ENCODE measurements around the gene LEFTY1. TPM values are rescaled to one million over a fixed set of nuclear protein-coding genes. Genes with fewer than 3 reads are reported as not detected.
"Not testable (repeated sequence)": the region's sequence is repeated elsewhere in the genome, so short reads cannot be mapped to it uniquely, and the experiment has no call there.

The LEFTY1 gene
- total RNA-seq, 2 experiments from 2014 or later, result not detected

- H3K4me3 Mint-ChIP-seq, result peak overlapping the region; percentile 56
- no peaks in the 10 kb centered on the region for H3K36me3 Mint-ChIP-seq (ENCODE audit: low read depth)
- ChIA-PET POLR2A (interaction anchor here (0.5 to 3.1 kb wide), 10 partner anchors 12 to 452 kb away, joined by 3 to 29 read pairs (median 4); partner anchors contain the start of genes PYCR2, SRP9 and TMEM63A), CTCF (interaction anchor here (0.7 to 3.4 kb wide), 9 partner anchors 10 to 416 kb away, joined by 3 to 42 read pairs (median 4); partner anchors contain the start of genes PYCR2, SRP9 and TMEM63A)
- ATAC-seq, result peak; percentile 98
- peaks cover 12% of the 10 kb centered on the region for H3K27me3 Mint-ChIP-seq (ENCODE audit: low read depth)
- H3K9me3 Mint-ChIP-seq (ENCODE audit: insufficient read depth), result no peaks in the 10 kb centered on the region
- DNase-seq, result peak; percentile 89
- H3K4me1 Mint-ChIP-seq (ENCODE audit: low read depth), result peaks cover 42% of the 10 kb centered on the region
- peak overlapping the region; percentile 80 for H3K27ac Mint-ChIP-seq
Observed at GRCh38 chr1:225896937-225897549, 8.1 kb upstream of the LEFTY1 start.

- H3K27ac Mint-ChIP-seq, result no peak overlapping the region
- H3K4me1 Mint-ChIP-seq (ENCODE audit: low read depth), result peaks cover 42% of the 10 kb centered on the region
- ChIA-PET POLR2A (interaction anchor here (0.7 to 3.1 kb wide), 6 partner anchors 14 to 429 kb away, joined by 3 to 29 read pairs (median 5); partner anchors contain the start of genes PYCR2, SRP9 and TMEM63A), CTCF (interaction anchor here (0.7 to 3.4 kb wide), 7 partner anchors 10 to 416 kb away, joined by 3 to 42 read pairs (median 4); partner anchors contain the start of genes PYCR2, SRP9 and TMEM63A)
- no peaks in the 10 kb centered on the region for H3K36me3 Mint-ChIP-seq (ENCODE audit: low read depth)
- no peak for ATAC-seq
- H3K4me3 Mint-ChIP-seq, result peak overlapping the region; percentile 56
- no peaks in the 10 kb centered on the region for H3K9me3 Mint-ChIP-seq (ENCODE audit: insufficient read depth)
- no peak for DNase-seq
- H3K27me3 Mint-ChIP-seq (ENCODE audit: low read depth), result peaks cover 12% of the 10 kb centered on the region
Observed at GRCh38 chr1:225896494-225896893, 7.5 kb upstream of the LEFTY1 start.

- Mint-ChIP-seq H3K4me3 (no peak overlapping the region), H3K4me1 (ENCODE audit: low read depth) (peaks cover 16% of the 10 kb centered on the region), H3K27me3 (ENCODE audit: low read depth) (peaks cover 13% of the 10 kb centered on the region), H3K9me3 (ENCODE audit: insufficient read depth) (no peaks in the 10 kb centered on the region), H3K27ac (no peak overlapping the region), H3K36me3 (ENCODE audit: low read depth) (no peaks in the 10 kb centered on the region)
- DNase-seq (no peak), ATAC-seq (no peak)
- CTCF ChIA-PET, result interaction anchor here (1.1 to 1.2 kb wide), 3 partner anchors 10 to 29 kb away, joined by 3 read pairs; partner anchors contain the start of gene TMEM63A
- POLR2A ChIA-PET, result interaction anchor here (1.8 kb wide), 1 partner anchor 31 kb away, joined by 7 read pairs; the partner anchor contains the start of gene PYCR2
Observed at GRCh38 chr1:225892307-225892706, 3.4 kb upstream of the LEFTY1 start.

GRCh38 chr1:225891229-225891972, 2.5 kb upstream of the LEFTY1 start:
- Mint-ChIP-seq H3K27ac (no peak overlapping the region), H3K27me3 (ENCODE audit: low read depth) (peaks cover 12% of the 10 kb centered on the region), H3K4me1 (ENCODE audit: low read depth) (peaks cover 7% of the 10 kb centered on the region), H3K36me3 (ENCODE audit: low read depth) (no peaks in the 10 kb centered on the region), H3K4me3 (no peak overlapping the region), H3K9me3 (ENCODE audit: insufficient read depth) (no peaks in the 10 kb centered on the region)
- DNase-seq (no peak), ATAC-seq (no peak)
- ChIA-PET CTCF (interaction anchor here (1.1 to 1.2 kb wide), 3 partner anchors 9 to 30 kb away, joined by 3 read pairs; partner anchors contain the start of gene TMEM63A), POLR2A (interaction anchor here (1.8 kb wide), 2 partner anchors 10 to 32 kb away, joined by 4 to 7 read pairs; partner anchors contain the start of gene PYCR2)

- Mint-ChIP-seq H3K27ac (no peak overlapping the region), H3K27me3 (ENCODE audit: low read depth) (peaks cover 11% of the 10 kb centered on the region), H3K36me3 (ENCODE audit: low read depth) (no peaks in the 10 kb centered on the region), H3K9me3 (ENCODE audit: insufficient read depth) (no peaks in the 10 kb centered on the region), H3K4me1 (ENCODE audit: low read depth) (no peaks in the 10 kb centered on the region), H3K4me3 (no peak overlapping the region)
- DNase-seq (no peak), ATAC-seq (no peak)
- POLR2A ChIA-PET, result interaction anchor here (1.8 kb wide), 2 partner anchors 9 to 33 kb away, joined by 4 to 7 read pairs; partner anchors contain the start of gene PYCR2
- CTCF ChIA-PET, result interaction anchor here (0.8 kb wide), 1 partner anchor 12 kb away, joined by 3 read pairs; no protein-coding TSS in a partner anchor
Observed at GRCh38 chr1:225890346-225891228, 1.6 kb upstream of the LEFTY1 start.

- POLR2A ChIA-PET, result interaction anchor here (1.8 kb wide), 1 partner anchor 8 kb away, joined by 4 read pairs; no protein-coding TSS in a partner anchor
- Mint-ChIP-seq H3K4me3 (no peak overlapping the region), H3K27me3 (ENCODE audit: low read depth) (peaks cover 11% of the 10 kb centered on the region), H3K4me1 (ENCODE audit: low read depth) (no peaks in the 10 kb centered on the region), H3K36me3 (ENCODE audit: low read depth) (no peaks in the 10 kb centered on the region), H3K9me3 (ENCODE audit: insufficient read depth) (no peaks in the 10 kb centered on the region), H3K27ac (no peak overlapping the region)
- DNase-seq (no peak), ATAC-seq (no peak)
- CTCF ChIA-PET, result interaction anchor here (0.8 kb wide), 1 partner anchor 12 kb away, joined by 3 read pairs; no protein-coding TSS in a partner anchor
Observed at GRCh38 chr1:225889743-225890142, 797 bp upstream of the LEFTY1 start.

- H3K9me3 Mint-ChIP-seq (ENCODE audit: insufficient read depth), result no peaks in the 10 kb centered on the region
- H3K4me3 Mint-ChIP-seq, result no peak overlapping the region
- peaks cover 6% of the 10 kb centered on the region for H3K4me1 Mint-ChIP-seq (ENCODE audit: low read depth)
- H3K36me3 Mint-ChIP-seq (ENCODE audit: low read depth), result no peaks in the 10 kb centered on the region
- DNase-seq (no peak), ATAC-seq (no peak)
- ChIA-PET CTCF (interaction anchor here (0.8 kb wide), 1 partner anchor 23 kb away, joined by 3 read pairs; no protein-coding TSS in a partner anchor), POLR2A (no interaction called here)
- no peak overlapping the region for H3K27ac Mint-ChIP-seq
- peaks cover 10% of the 10 kb centered on the region for H3K27me3 Mint-ChIP-seq (ENCODE audit: low read depth)
Observed at GRCh38 chr1:225888289-225888897, 553 bp downstream of the LEFTY1 start.

- H3K9me3 Mint-ChIP-seq (ENCODE audit: insufficient read depth); DNase-seq; H3K36me3 Mint-ChIP-seq (ENCODE audit: low read depth); H3K27ac Mint-ChIP-seq; POLR2A ChIA-PET; H3K4me3 Mint-ChIP-seq; ATAC-seq; CTCF ChIA-PET: not testable (repeated sequence)
- Mint-ChIP-seq H3K4me1 (ENCODE audit: low read depth) (peaks cover 11% of the 10 kb centered on the region), H3K27me3 (ENCODE audit: low read depth) (peaks cover 13% of the 10 kb centered on the region)
Observed at GRCh38 chr1:225887554-225888288, 1.2 kb downstream of the LEFTY1 start.

GRCh38 chr1:225887030-225887314, 2.0 kb downstream of the LEFTY1 start:
- H3K27ac Mint-ChIP-seq, result no peak overlapping the region

GRCh38 chr1:225886159-225887029, 2.6 kb downstream of the LEFTY1 start:
- POLR2A ChIA-PET, result no interaction called here
- CTCF ChIA-PET, result interaction anchor here (1.3 kb wide), 1 partner anchor 11 kb away, joined by 3 read pairs; no protein-coding TSS in a partner anchor
- Mint-ChIP-seq H3K4me3 (no peak overlapping the region), H3K27ac (no peak overlapping the region), H3K9me3 (ENCODE audit: insufficient read depth) (no peaks in the 10 kb centered on the region), H3K4me1 (ENCODE audit: low read depth) (peaks cover 15% of the 10 kb centered on the region), H3K36me3 (ENCODE audit: low read depth) (no peaks in the 10 kb centered on the region), H3K27me3 (ENCODE audit: low read depth) (peaks cover 13% of the 10 kb centered on the region)
- ATAC-seq, result no peak
- DNase-seq, result no peak

More at GRCh38 chr1:225887030-225887314, 2.0 kb downstream of the LEFTY1 start:
- ChIA-PET POLR2A (no interaction called here), CTCF (interaction anchor here (1.3 kb wide), 1 partner anchor 10 kb away, joined by 3 read pairs; no protein-coding TSS in a partner anchor)
- ATAC-seq (no peak), DNase-seq (no peak)
- Mint-ChIP-seq H3K9me3 (ENCODE audit: insufficient read depth) (no peaks in the 10 kb centered on the region), H3K27me3 (ENCODE audit: low read depth) (peaks cover 13% of the 10 kb centered on the region), H3K36me3 (ENCODE audit: low read depth) (no peaks in the 10 kb centered on the region), H3K4me1 (ENCODE audit: low read depth) (peaks cover 14% of the 10 kb centered on the region), H3K4me3 (no peak overlapping the region)

All from activated CD8-positive, alpha-beta T cell treated with anti-CD3 and anti-CD28 coated beads, Interleukin-2, amount 10 ng/mL, durations not matched to agents 7 days and 5 days (primary cell).